Astrocyte of the hippocampus (primary cell): ENCODE results near the gene SMCHD1.

Experiments
- DNase-seq: peaks from one replicate; pipeline ENCODE4 v3.0.0; 2011; ENCODE audit warnings: low read depth, low spot score

Gene SMCHD1

GRCh38 chr18:2655178-2655953 lies at the start of gene SMCHD1:
SMCHD1 (plus strand) TSS chr18:2655726; CDS start chr18:2656076, 350 bp downstream.
- DNase-seq = peak; percentile 92

- no peak for DNase-seq
Measured at GRCh38 chr18:2606335-2606734, 49.2 kb upstream of the SMCHD1 start.

DNA sequence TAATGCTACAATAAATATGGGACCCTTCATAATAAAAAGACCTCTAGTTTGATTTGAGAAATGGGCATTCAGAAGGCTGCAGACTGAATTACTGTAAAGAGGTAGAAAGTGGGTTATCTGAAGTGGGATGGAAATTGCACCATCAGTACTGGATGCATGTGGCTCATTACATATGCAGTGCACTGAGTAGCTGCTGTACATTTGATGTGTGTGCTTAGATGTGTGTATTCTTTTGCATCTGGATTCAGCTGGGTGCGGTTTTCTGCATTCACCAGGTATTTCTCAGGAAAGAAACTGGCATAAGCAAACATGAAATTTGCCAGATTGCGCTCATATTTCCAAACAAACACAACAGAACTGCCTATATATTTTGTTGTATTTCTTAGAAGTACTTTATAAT lies 45.9 kb upstream of the SMCHD1 start:
- DNase-seq = no peak

GRCh38 chr18:2610549-2610948 lies 45.0 kb upstream of the SMCHD1 start:
- DNase-seq = no peak

GRCh38 chr18:2612996-2613395 lies 42.5 kb upstream of the SMCHD1 start:
- DNase-seq = no peak

GRCh38 chr18:2617401-2617998 lies 38.0 kb upstream of the SMCHD1 start:
- DNase-seq = peak; percentile 58

GRCh38 chr18:2618009-2618408 lies 37.5 kb upstream of the SMCHD1 start:
- DNase-seq = peak; percentile 86

- no peak for DNase-seq
Measured at GRCh38 chr18:2625217-2625616, 30.3 kb upstream of the SMCHD1 start.

DNA sequence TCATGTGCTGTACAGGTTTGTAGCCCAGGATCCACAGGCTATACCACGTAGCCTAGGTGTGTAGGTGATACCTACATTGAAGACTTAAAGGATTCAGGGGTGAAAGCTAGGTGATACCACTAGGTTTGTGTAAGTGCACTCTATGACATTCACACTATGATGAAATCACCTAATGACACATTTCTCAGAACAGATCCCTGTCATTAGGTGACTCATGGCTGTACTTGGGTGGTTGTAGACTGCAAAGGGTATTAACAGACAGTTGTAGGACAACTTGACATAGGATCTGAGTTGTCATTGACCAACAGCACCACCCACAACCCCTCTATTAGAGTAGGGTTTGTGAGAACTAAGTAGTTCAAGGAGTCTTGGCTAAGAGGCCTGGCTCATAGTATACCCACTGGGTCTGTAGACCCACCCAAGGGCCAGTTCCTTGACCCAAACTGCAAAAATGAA lies 27.7 kb upstream of the SMCHD1 start:
- DNase-seq = no peak

DNA sequence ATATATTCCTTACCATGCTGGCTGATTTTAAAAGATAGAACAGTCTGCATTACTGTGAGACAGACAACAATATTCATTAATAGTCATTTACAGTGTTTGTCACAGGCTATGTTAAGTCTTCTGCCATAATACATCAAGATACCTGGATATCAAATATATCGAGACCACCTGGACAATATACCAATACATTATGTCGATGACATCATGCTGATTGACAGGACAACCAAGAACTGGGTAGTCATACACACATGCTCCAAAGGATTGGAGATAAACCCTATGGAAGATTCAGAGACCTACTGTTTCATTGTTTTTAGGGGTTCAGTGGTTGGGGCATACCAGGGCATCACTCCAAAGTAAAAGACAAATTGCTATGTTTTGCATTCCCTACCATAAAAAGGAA lies 26.5 kb upstream of the SMCHD1 start:
- no peak for DNase-seq

DNA sequence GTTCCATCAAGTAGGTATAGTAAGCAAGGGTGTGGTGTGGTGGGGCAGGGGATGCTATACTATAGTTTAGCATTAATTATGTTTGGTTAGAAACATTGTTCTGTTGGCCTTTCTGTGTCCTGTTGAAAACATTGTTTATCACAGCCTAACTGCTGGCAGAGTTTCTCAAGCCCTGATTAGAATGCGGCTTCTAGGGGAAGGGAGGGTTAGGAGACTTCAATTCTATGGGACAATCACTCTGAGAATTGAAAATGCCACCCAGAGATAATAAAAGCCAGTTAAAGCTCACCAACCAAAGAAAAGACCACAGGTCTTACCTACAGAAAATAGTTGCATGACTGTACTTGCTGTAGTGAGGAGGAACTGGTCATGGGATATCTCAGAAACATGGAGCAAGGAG lies 19.9 kb upstream of the SMCHD1 start:
- DNase-seq = no peak

- DNase-seq = peak; percentile 20
Measured at GRCh38 chr18:2636126-2636631, 19.3 kb upstream of the SMCHD1 start.

DNA sequence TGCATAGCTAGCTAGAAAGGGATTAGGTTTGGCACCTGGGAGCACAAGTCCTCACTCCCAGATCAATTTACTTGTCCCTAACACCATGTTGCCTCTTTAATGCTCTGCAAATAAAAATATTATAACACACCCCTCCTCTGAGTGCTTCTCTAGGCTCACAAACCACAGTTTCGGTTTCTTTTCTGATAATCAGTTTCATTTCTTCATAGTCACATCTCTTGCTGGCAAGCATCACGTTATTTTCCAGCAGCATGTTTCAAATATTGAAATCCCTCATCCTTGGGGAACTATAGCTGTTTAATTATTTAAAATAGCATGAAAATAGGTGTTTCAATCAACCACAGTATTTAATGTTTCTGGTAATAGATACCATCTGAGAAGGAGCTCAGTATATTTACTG lies 13.9 kb upstream of the SMCHD1 start:
- no peak for DNase-seq

- DNase-seq = peak; percentile 66
Measured at GRCh38 chr18:2642771-2643170, 12.8 kb upstream of the SMCHD1 start.

GRCh38 chr18:2644535-2644934 lies 11.0 kb upstream of the SMCHD1 start:
- no peak for DNase-seq

- no peak for DNase-seq
Measured at GRCh38 chr18:2651981-2652380, 3.5 kb upstream of the SMCHD1 start.

DNA sequence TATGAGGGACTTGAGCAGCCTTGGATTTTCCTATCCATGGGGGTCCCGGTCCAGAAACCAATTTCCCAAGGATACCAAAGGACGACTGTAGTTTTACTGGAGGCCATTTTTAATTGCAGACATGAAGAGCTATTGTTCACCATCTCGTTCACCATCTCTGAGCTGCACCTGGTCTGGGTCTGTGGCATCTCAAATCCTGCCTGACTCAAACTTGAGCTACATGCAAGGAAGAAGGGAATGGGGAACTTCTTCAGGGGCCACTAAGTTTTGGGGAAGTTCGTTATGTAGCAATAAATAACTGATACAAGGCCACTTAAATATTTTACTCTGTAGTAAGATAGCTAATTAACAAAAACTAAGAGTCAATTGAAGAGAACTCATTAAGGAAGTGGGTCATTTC lies 2.1 kb upstream of the SMCHD1 start:
- DNase-seq = no peak

GRCh38 chr18:2654169-2654927 lies 1.2 kb upstream of the SMCHD1 start:
- DNase-seq = peak; percentile 55

GRCh38 chr18:2654928-2655177 lies 673 bp upstream of the SMCHD1 start:
- DNase-seq = no peak

- DNase-seq = no peak
Measured at GRCh38 chr18:2655954-2656236, 369 bp downstream of the SMCHD1 start.

DNA sequence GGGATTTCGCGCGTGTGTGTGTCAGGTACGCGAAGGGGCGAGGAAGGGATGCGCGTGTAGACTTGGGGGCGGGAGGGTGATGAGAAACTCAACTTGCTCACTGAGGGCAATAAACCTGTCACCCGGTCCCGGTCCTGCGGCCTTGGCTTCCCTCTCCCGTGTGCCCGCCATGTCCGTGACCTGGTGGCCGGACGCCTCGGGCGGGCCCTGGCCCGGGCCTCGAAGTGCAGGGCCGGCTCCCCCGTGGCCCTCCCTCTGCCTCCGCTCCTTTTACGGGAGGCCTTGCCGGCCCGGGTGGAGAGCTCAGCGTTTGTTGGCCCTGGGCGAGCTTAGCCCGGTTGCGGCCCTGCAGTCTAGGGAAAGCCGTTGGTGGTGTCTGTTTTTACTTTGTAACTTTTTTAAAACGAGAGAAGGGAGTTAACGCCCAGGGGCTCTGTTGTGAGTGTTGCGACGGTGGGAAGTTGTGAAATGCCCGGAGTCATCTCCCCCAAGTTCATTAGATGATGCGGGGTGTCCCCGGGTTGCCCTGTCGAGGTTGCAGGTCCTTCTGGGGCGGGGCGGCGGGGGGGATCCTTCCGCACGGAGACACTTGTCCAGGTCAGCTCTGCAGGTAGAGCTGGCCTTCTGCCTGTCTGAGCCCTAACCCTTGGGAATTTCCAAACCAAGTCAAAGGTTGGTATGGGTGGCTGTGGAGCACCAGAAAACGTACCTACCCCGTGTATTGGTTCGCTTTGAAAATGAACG lies 883 bp downstream of the SMCHD1 start:
- peak; percentile 71 for DNase-seq

DNA sequence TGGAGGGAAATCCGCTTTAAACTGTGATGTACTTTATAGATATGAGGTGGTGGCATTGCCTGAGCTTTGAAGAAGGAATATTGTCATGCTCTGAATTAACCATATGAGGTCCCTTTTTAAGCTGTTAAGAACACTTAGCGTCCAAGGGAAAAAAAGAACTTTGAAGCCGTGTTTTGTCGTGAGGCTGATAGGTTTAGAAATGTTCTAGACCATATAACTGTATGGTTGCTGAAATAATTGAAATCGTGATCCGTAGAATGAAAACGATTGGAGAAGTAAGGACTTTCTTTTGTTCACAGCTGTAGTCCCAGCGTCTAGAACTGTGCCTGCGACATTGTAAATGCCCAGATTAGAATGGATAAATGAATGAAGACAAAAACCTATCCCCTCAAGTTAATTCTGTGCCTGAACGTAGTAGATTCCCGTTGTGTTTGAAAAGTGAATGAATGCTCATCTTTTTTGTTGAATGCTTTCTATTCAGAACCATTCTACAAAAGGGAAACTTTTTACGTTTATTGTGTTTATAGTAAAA lies 1.5 kb downstream of the SMCHD1 start:
- DNase-seq = no peak
